Panc1 (cell line): ENCODE results near the gene PTPRJ. TPM values are rescaled to one million over a fixed set of nuclear protein-coding genes. Genes with fewer than 3 reads are reported as not detected.

Source experiments
- ATAC-seq: fragments of 200-7000 bp; cut with Tn5 transposase; 2 replicates; pipeline ENCODE4 v1.9.1; 2020; ENCODE audit warnings: mild to moderate bottlenecking, moderate library complexity
- BruUV-seq: library from RNA; stranded (reverse); fragments of 400-500 nt; replicated peaks from 2 replicates; lab custom pipeline; 2021; lab: Mats Ljungman, UMichigan
- CTCF ChIA-PET: fragments of 300-600 bp; sonication (Branson Sonifier 250); formaldehyde crosslinking; loops from one replicate; lab custom pipeline; 2022; ENCODE audit warnings: antibody characterized with exemption; lab: Charles Lee
- POLR2A ChIA-PET: fragments of 300-600 bp; sonication (Branson Sonifier 250); formaldehyde crosslinking; loops from one replicate; lab custom pipeline; 2022; ENCODE audit warnings: antibody characterized with exemption; lab: Charles Lee
- DNase-seq: peaks from one replicate; pipeline ENCODE4 v3.0.0-alpha.2; 2010; ENCODE audit warnings: low read depth, low spot score
- H3K27ac ChIP-seq: 2 replicates; pipeline ENCODE4 v1.5.1; 2011; ENCODE audit warnings: mild to moderate bottlenecking, low read length, inconsistent platforms
- H3K27me3 ChIP-seq: fragments of 200-500 bp; sonication (Bioruptor generic); 2 replicates; pipeline ENCODE4 v1.6.0; 2014; ENCODE audit warnings: low read length, inconsistent platforms; ENCODE audit not compliant: control insufficient read depth, insufficient read depth
- H3K36me3 ChIP-seq: fragments of 200-500 bp; sonication (Bioruptor generic); 2 replicates; pipeline ENCODE4 v1.5.1; 2014; ENCODE audit warnings: inconsistent platforms, mild to moderate bottlenecking, low read length, moderate library complexity; ENCODE audit not compliant: control insufficient read depth, insufficient read depth
- H3K4me1 ChIP-seq: 2 replicates; pipeline ENCODE4 v1.5.1; 2011; ENCODE audit warnings: inconsistent platforms, mild to moderate bottlenecking, low read length, moderate library complexity; ENCODE audit not compliant: control insufficient read depth, insufficient read depth
- H3K4me3 ChIP-seq, 2 experiments: 2 replicates each; pipeline ENCODE4 v1.5.1; 2011 to 2012; ENCODE audit warnings: low read depth in 2 of 2, low read length in 2 of 2, mild to moderate bottlenecking in 2 of 2, inconsistent platforms in 1 of 2, moderate library complexity in 1 of 2
- H3K9me3 ChIP-seq: fragments of 200-500 bp; sonication (Bioruptor generic); 2 replicates; pipeline ENCODE4 v1.5.1; 2014; ENCODE audit warnings: low read depth, mild to moderate bottlenecking, inconsistent platforms, low read length, moderate library complexity; ENCODE audit not compliant: control insufficient read depth, insufficient read depth
- POLR2AphosphoS5 ChIP-seq: IDR thresholded peaks from 2 replicates; pipeline ENCODE4 v1.6.1; 2012; ENCODE audit warnings: mild to moderate bottlenecking, low read depth, low read length, moderate library complexity
- SIN3A ChIP-seq: IDR thresholded peaks from 2 replicates; pipeline ENCODE4 v1.6.1; 2012; ENCODE audit warnings: low read depth, mild to moderate bottlenecking, low read length, moderate library complexity, borderline replicate concordance; ENCODE audit not compliant: insufficient read depth
- TCF7L2 ChIP-seq: IDR thresholded peaks from 2 replicates; pipeline ENCODE4 v1.6.1; 2011; ENCODE audit warnings: mild to moderate bottlenecking, low read depth, low read length, inconsistent platforms
- in situ Hi-C: cut with HindIII; loops from 2 replicates; pipeline ENCODE4 v1.10.0; 2016; ENCODE audit warnings: low sequenced_read_pairs, low pct_unique_long_range_greater_than_20kb
- intact Hi-C: fragments of 100-400 bp; cut with micrococcal nuclease; formaldehyde crosslinking; loops from one replicate; pipeline ENCODE4 v1.10.0; 2022; ENCODE audit not compliant: unreplicated experiment
- total RNA-seq: library from RNA; stranded (reverse); gene quantifications from one replicate; pipeline ENCODE4 v1.2.1, GENCODE V29; 2021; ENCODE audit not compliant: unreplicated experiment
- TF ChIP-seq, protein P1 (sequence below): fragments of 450-650 bp; IDR thresholded peaks from 2 replicates; pipeline ENCODE4 v1.5.1; 2017; ENCODE audit warnings: mild to moderate bottlenecking
- TF ChIP-seq, protein P2 (sequence below), 2 experiments: IDR thresholded peaks; 2 replicates each; pipeline ENCODE4 v1.6.1; 2011 to 2012; ENCODE audit warnings: low read depth in 2 of 2, control low read depth in 1 of 2, low read length in 1 of 2, mild to moderate bottlenecking in 1 of 2, moderate library complexity in 1 of 2; ENCODE audit not compliant: insufficient read depth in 1 of 2

The PTPRJ gene
- total RNA-seq, 1 experiment from 2014 or later: 73.6 TPM

- Histone ChIP-seq H3K4me1 (peaks cover 15% of the 10 kb centered on the region), H3K9me3 (no peaks in the 10 kb centered on the region), H3K36me3 (no peaks in the 10 kb centered on the region), H3K27me3 (no peaks in the 10 kb centered on the region), H3K27ac (no peak overlapping the region), H3K4me3 (no peak overlapping the region)
- in situ Hi-C loops: no loop called here
- ChIA-PET POLR2A (no interaction called here), CTCF (interaction anchor here (0.7 kb wide), 1 partner anchor 433 kb away, joined by 3 read pairs; no protein-coding TSS in a partner anchor)
- TF ChIP-seq TCF7L2 (no peak), POLR2AphosphoS5 (no peak)
- TF ChIP-seq, protein P1, sequence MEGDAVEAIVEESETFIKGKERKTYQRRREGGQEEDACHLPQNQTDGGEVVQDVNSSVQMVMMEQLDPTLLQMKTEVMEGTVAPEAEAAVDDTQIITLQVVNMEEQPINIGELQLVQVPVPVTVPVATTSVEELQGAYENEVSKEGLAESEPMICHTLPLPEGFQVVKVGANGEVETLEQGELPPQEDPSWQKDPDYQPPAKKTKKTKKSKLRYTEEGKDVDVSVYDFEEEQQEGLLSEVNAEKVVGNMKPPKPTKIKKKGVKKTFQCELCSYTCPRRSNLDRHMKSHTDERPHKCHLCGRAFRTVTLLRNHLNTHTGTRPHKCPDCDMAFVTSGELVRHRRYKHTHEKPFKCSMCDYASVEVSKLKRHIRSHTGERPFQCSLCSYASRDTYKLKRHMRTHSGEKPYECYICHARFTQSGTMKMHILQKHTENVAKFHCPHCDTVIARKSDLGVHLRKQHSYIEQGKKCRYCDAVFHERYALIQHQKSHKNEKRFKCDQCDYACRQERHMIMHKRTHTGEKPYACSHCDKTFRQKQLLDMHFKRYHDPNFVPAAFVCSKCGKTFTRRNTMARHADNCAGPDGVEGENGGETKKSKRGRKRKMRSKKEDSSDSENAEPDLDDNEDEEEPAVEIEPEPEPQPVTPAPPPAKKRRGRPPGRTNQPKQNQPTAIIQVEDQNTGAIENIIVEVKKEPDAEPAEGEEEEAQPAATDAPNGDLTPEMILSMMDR: no peak
- BruUV-seq: no TSS peak
- DNase-seq (no peak), ATAC-seq (no peak)
- intact Hi-C loops: no loop called here
Measured at GRCh38 chr11:48043111-48043990, 63.0 kb downstream of the PTPRJ start.

- no peak for DNase-seq
- no peaks in the 10 kb centered on the region for H3K9me3 ChIP-seq
- TF ChIP-seq TCF7L2 (no peak), SIN3A (no peak), POLR2AphosphoS5 (no peak)
- TF ChIP-seq, protein P2, sequence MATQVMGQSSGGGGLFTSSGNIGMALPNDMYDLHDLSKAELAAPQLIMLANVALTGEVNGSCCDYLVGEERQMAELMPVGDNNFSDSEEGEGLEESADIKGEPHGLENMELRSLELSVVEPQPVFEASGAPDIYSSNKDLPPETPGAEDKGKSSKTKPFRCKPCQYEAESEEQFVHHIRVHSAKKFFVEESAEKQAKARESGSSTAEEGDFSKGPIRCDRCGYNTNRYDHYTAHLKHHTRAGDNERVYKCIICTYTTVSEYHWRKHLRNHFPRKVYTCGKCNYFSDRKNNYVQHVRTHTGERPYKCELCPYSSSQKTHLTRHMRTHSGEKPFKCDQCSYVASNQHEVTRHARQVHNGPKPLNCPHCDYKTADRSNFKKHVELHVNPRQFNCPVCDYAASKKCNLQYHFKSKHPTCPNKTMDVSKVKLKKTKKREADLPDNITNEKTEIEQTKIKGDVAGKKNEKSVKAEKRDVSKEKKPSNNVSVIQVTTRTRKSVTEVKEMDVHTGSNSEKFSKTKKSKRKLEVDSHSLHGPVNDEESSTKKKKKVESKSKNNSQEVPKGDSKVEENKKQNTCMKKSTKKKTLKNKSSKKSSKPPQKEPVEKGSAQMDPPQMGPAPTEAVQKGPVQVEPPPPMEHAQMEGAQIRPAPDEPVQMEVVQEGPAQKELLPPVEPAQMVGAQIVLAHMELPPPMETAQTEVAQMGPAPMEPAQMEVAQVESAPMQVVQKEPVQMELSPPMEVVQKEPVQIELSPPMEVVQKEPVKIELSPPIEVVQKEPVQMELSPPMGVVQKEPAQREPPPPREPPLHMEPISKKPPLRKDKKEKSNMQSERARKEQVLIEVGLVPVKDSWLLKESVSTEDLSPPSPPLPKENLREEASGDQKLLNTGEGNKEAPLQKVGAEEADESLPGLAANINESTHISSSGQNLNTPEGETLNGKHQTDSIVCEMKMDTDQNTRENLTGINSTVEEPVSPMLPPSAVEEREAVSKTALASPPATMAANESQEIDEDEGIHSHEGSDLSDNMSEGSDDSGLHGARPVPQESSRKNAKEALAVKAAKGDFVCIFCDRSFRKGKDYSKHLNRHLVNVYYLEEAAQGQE (IDR thresholded peaks at IDR 0.05; ENCODE audit: insufficient read depth in 1 of 2, low read depth in 2 of 2, low read length in 1 of 2): no peak
- TF ChIP-seq, protein P1: no peak
- no peak overlapping the region for H3K27ac ChIP-seq
- intact Hi-C loops (no loop called here), in situ Hi-C loops (no loop called here)
- no TSS peak for BruUV-seq
- peaks cover 15% of the 10 kb centered on the region for H3K4me1 ChIP-seq
- H3K36me3 ChIP-seq: no peaks in the 10 kb centered on the region
- ChIA-PET CTCF (no interaction called here), POLR2A (no interaction called here)
- no peaks in the 10 kb centered on the region for H3K27me3 ChIP-seq
- ATAC-seq: no peak
- no peak overlapping the region for H3K4me3 ChIP-seq
Measured at GRCh38 chr11:48043991-48044512, 63.7 kb downstream of the PTPRJ start.
